Natural killer cell (primary cell): ENCODE measurements around the gene LNX1. TPM values are rescaled to one million over a fixed set of nuclear protein-coding genes. Genes with fewer than 3 reads are reported as not detected.
A peak's percentile ranks its signal among the peaks of the same experiment; 100 is the strongest.

Experiments used
- ATAC-seq, 3 donors: fragments of 150-1000 bp in 2 of 3; fragments of 200-7000 bp in 1 of 3; cut with Tn5 transposase; 1 replicate in 1 of 3; 2 replicates in 2 of 3; pipeline ENCODE4 v1.10.0; 2021; ENCODE audit warnings: mild to moderate bottlenecking in 2 of 3, moderate library complexity in 2 of 3
- DNase-seq, 2 donors: peaks; one replicate each; pipeline versions ENCODE4 v3.0.0 to v3.0.0-alpha.2; 2013 to 2021; ENCODE audit warnings: mixed read lengths in 1 of 2
- H3K27ac ChIP-seq: one replicate; pipeline ENCODE4 v1.5.1; 2013; ENCODE audit warnings: mild to moderate bottlenecking, low read length
- H3K27me3 ChIP-seq: one replicate; pipeline ENCODE4 v1.6.1; 2013; ENCODE audit warnings: low read length; ENCODE audit not compliant: control insufficient read depth, insufficient read depth
- H3K36me3 ChIP-seq: one replicate; pipeline ENCODE4 v1.6.1; 2013; ENCODE audit warnings: low read length; ENCODE audit not compliant: control insufficient read depth, insufficient read depth
- H3K4me1 ChIP-seq: one replicate; pipeline ENCODE4 v1.6.1; 2013; ENCODE audit warnings: low read length; ENCODE audit not compliant: control insufficient read depth, insufficient read depth
- H3K4me3 ChIP-seq: one replicate; pipeline ENCODE4 v1.5.1; 2013; ENCODE audit warnings: low read length
- H3K9me3 ChIP-seq: one replicate; pipeline ENCODE4 v1.6.1; 2013; ENCODE audit warnings: low read length; ENCODE audit not compliant: control insufficient read depth, insufficient read depth
- H3K27ac Mint-ChIP-seq, 2 donors: one replicate each; pipeline ENCODE4 v1.8.0; 2022; ENCODE audit warnings: mild to moderate bottlenecking in 2 of 2, mixed read lengths in 2 of 2, moderate library complexity in 1 of 2
- H3K27me3 Mint-ChIP-seq, 2 donors: one replicate each; pipeline ENCODE4 v1.8.0; 2022; ENCODE audit warnings: low read depth in 2 of 2, mixed read lengths in 2 of 2
- H3K36me3 Mint-ChIP-seq: one replicate; pipeline ENCODE4 v1.8.0; 2022; ENCODE audit warnings: mixed read lengths
- H3K4me1 Mint-ChIP-seq, 2 donors: one replicate each; pipeline ENCODE4 v1.8.0; 2022; ENCODE audit warnings: mixed read lengths in 2 of 2
- H3K4me3 Mint-ChIP-seq: one replicate; pipeline ENCODE4 v1.8.0; 2022; ENCODE audit warnings: mild to moderate bottlenecking, moderate library complexity, mixed read lengths
- H3K9me3 Mint-ChIP-seq, 2 donors: one replicate each; pipeline ENCODE4 v1.8.0; 2022; ENCODE audit warnings: mixed read lengths in 2 of 2
- CTCF ChIP-seq: fragments of 200-600 bp; IDR thresholded peaks from one replicate; pipeline ENCODE4 v1.8.0; 2022; ENCODE audit warnings: antibody characterized with exemption
- WGBS: methylation state at CpG from one replicate; pipeline ENCODE4 v1.1.7; 2013; ENCODE audit warnings: missing lambda C conversion rate; ENCODE audit not compliant: insufficient coverage; 5-methylcytosine and 5-hydroxymethylcytosine counted together
- intact Hi-C: fragments of 100-400 bp; cut with micrococcal nuclease; formaldehyde crosslinking; loops from one replicate; pipeline ENCODE4 v1.14.2; 2022
- total RNA-seq, 4 donors: library from RNA; stranded (reverse); fragments of 120-200 nt in 1 of 4; gene quantifications; one replicate each; pipeline versions ENCODE4 v1.2.3 to v1.2.4, GENCODE V29; 2013 to 2022

LNX1 gene
- total RNA-seq, 3 donors from 2014 or later (not counting 1 experiment from before 2014, with no cell fraction given): not detected

- no peaks in the 10 kb centered on the region for H3K9me3 ChIP-seq
- Mint-ChIP-seq H3K36me3 (peaks cover 22% of the 10 kb centered on the region), H3K4me1 (peaks cover 14 to 16% of the 10 kb centered on the region in 2 donors), H3K4me3 (no peak overlapping the region), H3K27ac (peak overlapping the region; percentile 26 to 63), H3K9me3 (no peaks in the 10 kb centered on the region), H3K27me3 (no peaks in the 10 kb centered on the region)
- TF ChIP-seq CTCF: no peak
- H3K4me3 ChIP-seq: no peak overlapping the region
- peaks cover 50% of the 10 kb centered on the region for H3K36me3 ChIP-seq
- H3K27me3 ChIP-seq: no peaks in the 10 kb centered on the region
- H3K4me1 ChIP-seq: no peaks in the 10 kb centered on the region
- WGBS: 67% methylated on average over 4 of the region's 5 CpGs
- DNase-seq (peak in 1 of 2 donors; percentile 25), ATAC-seq (peak in 2 of 3 donors; percentile 66 to 83)
- no peak overlapping the region for H3K27ac ChIP-seq
- intact Hi-C loops: no loop called here
Measured at GRCh38 chr4:53431052-53431451, 160.2 kb downstream of the LNX1 start.

GRCh38 chr4:53427366-53427765 lies 163.9 kb downstream of the LNX1 start:
- no peak overlapping the region for H3K27ac Mint-ChIP-seq
- intact Hi-C loops: no loop called here

GRCh38 chr4:53424280-53424679 lies 167.0 kb downstream of the LNX1 start:
- Histone ChIP-seq H3K9me3 (no peaks in the 10 kb centered on the region), H3K27me3 (no peaks in the 10 kb centered on the region), H3K4me3 (no peak overlapping the region), H3K4me1 (no peaks in the 10 kb centered on the region), H3K27ac (no peak overlapping the region), H3K36me3 (peaks cover 27% of the 10 kb centered on the region)
- peaks cover 9% of the 10 kb centered on the region for H3K36me3 Mint-ChIP-seq
- TF ChIP-seq CTCF: no peak
- intact Hi-C loops: no loop called here
- peak overlapping the region in 1 of 2 donors; percentile 10 for H3K27ac Mint-ChIP-seq
- no peaks in the 10 kb centered on the region for H3K27me3 Mint-ChIP-seq
- no peak for DNase-seq
- H3K9me3 Mint-ChIP-seq: no peaks in the 10 kb centered on the region
- peaks cover 12 to 13% of the 10 kb centered on the region in 2 donors for H3K4me1 Mint-ChIP-seq
- no peak overlapping the region for H3K4me3 Mint-ChIP-seq
- ATAC-seq: no peak

More at GRCh38 chr4:53427366-53427765, 163.9 kb downstream of the LNX1 start:
- DNase-seq: no peak
- Histone ChIP-seq H3K4me3 (no peak overlapping the region), H3K9me3 (no peaks in the 10 kb centered on the region), H3K27ac (no peak overlapping the region), H3K27me3 (no peaks in the 10 kb centered on the region), H3K4me1 (no peaks in the 10 kb centered on the region), H3K36me3 (peaks cover 38% of the 10 kb centered on the region)
- TF ChIP-seq CTCF: no peak
- H3K9me3 Mint-ChIP-seq: no peaks in the 10 kb centered on the region
- H3K36me3 Mint-ChIP-seq: peaks cover 22% of the 10 kb centered on the region
- H3K27me3 Mint-ChIP-seq: no peaks in the 10 kb centered on the region
- ATAC-seq: no peak
- H3K4me3 Mint-ChIP-seq: no peak overlapping the region
- peaks cover 24 to 26% of the 10 kb centered on the region in 2 donors for H3K4me1 Mint-ChIP-seq

GRCh38 chr4:53422367-53422766 lies 168.9 kb downstream of the LNX1 start:
- H3K9me3 ChIP-seq: no peaks in the 10 kb centered on the region
- Mint-ChIP-seq H3K36me3 (no peaks in the 10 kb centered on the region), H3K27ac (no peak overlapping the region), H3K4me1 (peaks cover 18% of the 10 kb centered on the region in 2 donors), H3K27me3 (no peaks in the 10 kb centered on the region), H3K9me3 (no peaks in the 10 kb centered on the region), H3K4me3 (no peak overlapping the region)
- no peaks in the 10 kb centered on the region for H3K27me3 ChIP-seq
- no peak overlapping the region for H3K27ac ChIP-seq
- TF ChIP-seq CTCF: no peak
- no CpG with 5 or more reads among the region's 1 CpG for WGBS
- DNase-seq (no peak), ATAC-seq (no peak)
- H3K4me3 ChIP-seq: no peak overlapping the region
- no peaks in the 10 kb centered on the region for H3K4me1 ChIP-seq
- intact Hi-C loops: no loop called here
- H3K36me3 ChIP-seq: peaks cover 13% of the 10 kb centered on the region
